ENCODE results near the gene COL23A1. TPM values are rescaled to one million over a fixed set of nuclear protein-coding genes. Genes with fewer than 3 reads are reported as not detected.

The COL23A1 gene
- total and polyA plus RNA-seq, 2 experiments from 2014 or later: 4.8 to 8.2 TPM

DNA sequence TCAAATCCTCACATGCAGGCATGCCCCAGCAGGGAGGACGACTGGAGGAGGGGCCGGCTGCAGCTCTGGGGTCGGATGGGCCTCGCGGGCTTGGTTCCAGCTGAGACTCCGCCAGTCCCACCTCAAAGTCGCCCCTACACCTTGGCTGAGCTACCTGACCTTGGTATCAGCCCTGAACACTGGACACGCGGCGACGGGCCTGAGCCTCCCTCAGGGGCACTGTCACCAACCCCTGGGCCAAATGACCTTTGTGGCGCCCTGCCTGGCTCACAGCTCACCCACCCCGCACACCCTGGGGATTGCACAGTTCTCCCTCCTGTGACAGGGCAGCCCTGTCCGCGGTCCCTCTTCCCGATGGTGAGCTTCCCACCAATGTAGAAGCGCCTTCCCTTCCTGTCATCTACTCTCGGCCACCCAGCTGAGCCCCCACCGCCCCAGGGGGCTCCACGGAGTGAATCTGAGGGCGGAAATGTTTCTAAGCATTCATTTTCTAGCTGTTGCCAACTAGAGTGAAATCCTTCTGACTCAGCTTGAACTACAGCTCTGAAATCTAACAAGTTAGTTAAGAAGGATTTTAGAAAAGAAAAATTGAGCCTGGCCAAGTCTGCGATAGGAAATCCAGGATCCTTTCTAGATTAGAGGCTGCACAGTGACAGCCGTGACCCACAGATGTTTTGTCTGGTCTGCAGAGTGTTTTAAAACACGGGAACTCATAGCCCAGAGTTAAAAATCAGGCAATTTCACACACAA lies 218.7 kb downstream of the COL23A1 start (continued):
- TF ChIP-seq, protein P1, sequence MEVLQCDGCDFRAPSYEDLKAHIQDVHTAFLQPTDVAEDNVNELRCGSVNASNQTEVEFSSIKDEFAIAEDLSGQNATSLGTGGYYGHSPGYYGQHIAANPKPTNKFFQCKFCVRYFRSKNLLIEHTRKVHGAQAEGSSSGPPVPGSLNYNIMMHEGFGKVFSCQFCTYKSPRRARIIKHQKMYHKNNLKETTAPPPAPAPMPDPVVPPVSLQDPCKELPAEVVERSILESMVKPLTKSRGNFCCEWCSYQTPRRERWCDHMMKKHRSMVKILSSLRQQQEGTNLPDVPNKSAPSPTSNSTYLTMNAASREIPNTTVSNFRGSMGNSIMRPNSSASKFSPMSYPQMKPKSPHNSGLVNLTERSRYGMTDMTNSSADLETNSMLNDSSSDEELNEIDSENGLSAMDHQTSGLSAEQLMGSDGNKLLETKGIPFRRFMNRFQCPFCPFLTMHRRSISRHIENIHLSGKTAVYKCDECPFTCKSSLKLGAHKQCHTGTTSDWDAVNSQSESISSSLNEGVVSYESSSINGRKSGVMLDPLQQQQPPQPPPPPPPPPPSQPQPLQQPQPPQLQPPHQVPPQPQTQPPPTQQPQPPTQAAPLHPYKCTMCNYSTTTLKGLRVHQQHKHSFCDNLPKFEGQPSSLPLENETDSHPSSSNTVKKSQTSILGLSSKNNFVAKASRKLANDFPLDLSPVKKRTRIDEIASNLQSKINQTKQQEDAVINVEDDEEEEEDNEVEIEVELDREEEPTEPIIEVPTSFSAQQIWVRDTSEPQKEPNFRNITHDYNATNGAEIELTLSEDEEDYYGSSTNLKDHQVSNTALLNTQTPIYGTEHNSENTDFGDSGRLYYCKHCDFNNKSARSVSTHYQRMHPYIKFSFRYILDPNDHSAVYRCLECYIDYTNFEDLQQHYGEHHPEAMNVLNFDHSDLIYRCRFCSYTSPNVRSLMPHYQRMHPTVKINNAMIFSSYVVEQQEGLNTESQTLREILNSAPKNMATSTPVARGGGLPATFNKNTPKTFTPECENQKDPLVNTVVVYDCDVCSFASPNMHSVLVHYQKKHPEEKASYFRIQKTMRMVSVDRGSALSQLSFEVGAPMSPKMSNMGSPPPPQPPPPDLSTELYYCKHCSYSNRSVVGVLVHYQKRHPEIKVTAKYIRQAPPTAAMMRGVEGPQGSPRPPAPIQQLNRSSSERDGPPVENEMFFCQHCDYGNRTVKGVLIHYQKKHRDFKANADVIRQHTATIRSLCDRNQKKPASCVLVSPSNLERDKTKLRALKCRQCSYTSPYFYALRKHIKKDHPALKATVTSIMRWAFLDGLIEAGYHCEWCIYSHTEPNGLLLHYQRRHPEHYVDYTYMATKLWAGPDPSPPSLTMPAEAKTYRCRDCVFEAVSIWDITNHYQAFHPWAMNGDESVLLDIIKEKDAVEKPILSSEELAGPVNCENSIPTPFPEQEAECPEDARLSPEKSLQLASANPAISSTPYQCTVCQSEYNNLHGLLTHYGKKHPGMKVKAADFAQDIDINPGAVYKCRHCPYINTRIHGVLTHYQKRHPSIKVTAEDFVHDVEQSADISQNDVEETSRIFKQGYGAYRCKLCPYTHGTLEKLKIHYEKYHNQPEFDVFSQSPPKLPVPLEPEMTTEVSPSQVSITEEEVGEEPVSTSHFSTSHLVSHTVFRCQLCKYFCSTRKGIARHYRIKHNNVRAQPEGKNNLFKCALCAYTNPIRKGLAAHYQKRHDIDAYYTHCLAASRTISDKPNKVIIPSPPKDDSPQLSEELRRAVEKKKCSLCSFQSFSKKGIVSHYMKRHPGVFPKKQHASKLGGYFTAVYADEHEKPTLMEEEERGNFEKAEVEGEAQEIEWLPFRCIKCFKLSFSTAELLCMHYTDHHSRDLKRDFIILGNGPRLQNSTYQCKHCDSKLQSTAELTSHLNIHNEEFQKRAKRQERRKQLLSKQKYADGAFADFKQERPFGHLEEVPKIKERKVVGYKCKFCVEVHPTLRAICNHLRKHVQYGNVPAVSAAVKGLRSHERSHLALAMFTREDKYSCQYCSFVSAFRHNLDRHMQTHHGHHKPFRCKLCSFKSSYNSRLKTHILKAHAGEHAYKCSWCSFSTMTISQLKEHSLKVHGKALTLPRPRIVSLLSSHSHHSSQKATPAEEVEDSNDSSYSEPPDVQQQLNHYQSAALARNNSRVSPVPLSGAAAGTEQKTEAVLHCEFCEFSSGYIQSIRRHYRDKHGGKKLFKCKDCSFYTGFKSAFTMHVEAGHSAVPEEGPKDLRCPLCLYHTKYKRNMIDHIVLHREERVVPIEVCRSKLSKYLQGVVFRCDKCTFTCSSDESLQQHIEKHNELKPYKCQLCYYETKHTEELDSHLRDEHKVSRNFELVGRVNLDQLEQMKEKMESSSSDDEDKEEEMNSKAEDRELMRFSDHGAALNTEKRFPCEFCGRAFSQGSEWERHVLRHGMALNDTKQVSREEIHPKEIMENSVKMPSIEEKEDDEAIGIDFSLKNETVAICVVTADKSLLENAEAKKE (CRISPR knock-in tag; IDR thresholded peaks at IDR 0.05): no peak
- TF ChIP-seq EZH2phosphoT487 (IDR thresholded peaks at IDR 0.05; ENCODE audit: unreplicated experiment) (no peak), EZH2 (IDR thresholded peaks at IDR 0.05; ENCODE audit: low read depth, unreplicated experiment) (no peak)

GRCh38 chr5:178370102-178370501 lies 220.1 kb downstream of the COL23A1 start:
- no peaks in the 10 kb centered on the region for H3F3A ChIP-seq (replicated peaks; ENCODE audit: low read depth)
- no peak overlapping the region for H3K4me3 Mint-ChIP-seq
- H3K4me1 Mint-ChIP-seq: peaks cover 10% of the 10 kb centered on the region
- H3K27me3 Mint-ChIP-seq (ENCODE audit: insufficient read depth, low read depth, poor library complexity): peaks cover 19% of the 10 kb centered on the region
- DNase-seq (ENCODE audit: low spot score): no peak
- no peak overlapping the region for H3K27ac Mint-ChIP-seq
- H3K27ac ChIP-seq (ENCODE audit: low read depth): no peak overlapping the region
- H3K9me3 Mint-ChIP-seq: peaks cover 19% of the 10 kb centered on the region
- H2AFZ ChIP-seq: no peak overlapping the region
- H3K36me3 ChIP-seq (ENCODE audit: insufficient read depth): no peaks in the 10 kb centered on the region
- H4K20me1 ChIP-seq (replicated peaks; ENCODE audit: insufficient read depth): no peaks in the 10 kb centered on the region
- H3K9me2 ChIP-seq (ENCODE audit: insufficient read depth): no peaks in the 10 kb centered on the region
- no peaks in the 10 kb centered on the region for H3K27me3 ChIP-seq (ENCODE audit: insufficient read depth)
- peaks cover 15% of the 10 kb centered on the region for H3K36me3 Mint-ChIP-seq (ENCODE audit: low read depth)
- H3K4me3 ChIP-seq: no peak overlapping the region
- H3K79me2 ChIP-seq (replicated peaks; ENCODE audit: insufficient read depth): no peaks in the 10 kb centered on the region
- no peaks in the 10 kb centered on the region for H3K4me1 ChIP-seq (ENCODE audit: insufficient read depth)
- ATAC-seq: no peak
- H3K4me2 ChIP-seq: no peak overlapping the region
- TF ChIP-seq CREB1 (CRISPR knock-in tag; IDR thresholded peaks at IDR 0.05; ENCODE audit: low read depth) (no peak), JUNB (IDR thresholded peaks at IDR 0.05; ENCODE audit: unreplicated experiment) (no peak), EZH2phosphoT487 (IDR thresholded peaks at IDR 0.05; ENCODE audit: unreplicated experiment) (no peak), STAT1 (IDR thresholded peaks at IDR 0.05; ENCODE audit: unreplicated experiment) (no peak), ZNF331 (CRISPR knock-in tag; IDR thresholded peaks at IDR 0.05; ENCODE audit: low read depth) (no peak), POLR2AphosphoS5 (IDR thresholded peaks at IDR 0.05; ENCODE audit: low read depth) (no peak), EZH2 (IDR thresholded peaks at IDR 0.05; ENCODE audit: low read depth, unreplicated experiment) (no peak), NANOG (IDR thresholded peaks at IDR 0.05; ENCODE audit: borderline replicate concordance) (no peak)
- TF ChIP-seq, protein P2, sequence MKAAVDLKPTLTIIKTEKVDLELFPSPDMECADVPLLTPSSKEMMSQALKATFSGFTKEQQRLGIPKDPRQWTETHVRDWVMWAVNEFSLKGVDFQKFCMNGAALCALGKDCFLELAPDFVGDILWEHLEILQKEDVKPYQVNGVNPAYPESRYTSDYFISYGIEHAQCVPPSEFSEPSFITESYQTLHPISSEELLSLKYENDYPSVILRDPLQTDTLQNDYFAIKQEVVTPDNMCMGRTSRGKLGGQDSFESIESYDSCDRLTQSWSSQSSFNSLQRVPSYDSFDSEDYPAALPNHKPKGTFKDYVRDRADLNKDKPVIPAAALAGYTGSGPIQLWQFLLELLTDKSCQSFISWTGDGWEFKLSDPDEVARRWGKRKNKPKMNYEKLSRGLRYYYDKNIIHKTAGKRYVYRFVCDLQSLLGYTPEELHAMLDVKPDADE (IDR thresholded peaks at IDR 0.05): no peak
- TF ChIP-seq, protein P3, sequence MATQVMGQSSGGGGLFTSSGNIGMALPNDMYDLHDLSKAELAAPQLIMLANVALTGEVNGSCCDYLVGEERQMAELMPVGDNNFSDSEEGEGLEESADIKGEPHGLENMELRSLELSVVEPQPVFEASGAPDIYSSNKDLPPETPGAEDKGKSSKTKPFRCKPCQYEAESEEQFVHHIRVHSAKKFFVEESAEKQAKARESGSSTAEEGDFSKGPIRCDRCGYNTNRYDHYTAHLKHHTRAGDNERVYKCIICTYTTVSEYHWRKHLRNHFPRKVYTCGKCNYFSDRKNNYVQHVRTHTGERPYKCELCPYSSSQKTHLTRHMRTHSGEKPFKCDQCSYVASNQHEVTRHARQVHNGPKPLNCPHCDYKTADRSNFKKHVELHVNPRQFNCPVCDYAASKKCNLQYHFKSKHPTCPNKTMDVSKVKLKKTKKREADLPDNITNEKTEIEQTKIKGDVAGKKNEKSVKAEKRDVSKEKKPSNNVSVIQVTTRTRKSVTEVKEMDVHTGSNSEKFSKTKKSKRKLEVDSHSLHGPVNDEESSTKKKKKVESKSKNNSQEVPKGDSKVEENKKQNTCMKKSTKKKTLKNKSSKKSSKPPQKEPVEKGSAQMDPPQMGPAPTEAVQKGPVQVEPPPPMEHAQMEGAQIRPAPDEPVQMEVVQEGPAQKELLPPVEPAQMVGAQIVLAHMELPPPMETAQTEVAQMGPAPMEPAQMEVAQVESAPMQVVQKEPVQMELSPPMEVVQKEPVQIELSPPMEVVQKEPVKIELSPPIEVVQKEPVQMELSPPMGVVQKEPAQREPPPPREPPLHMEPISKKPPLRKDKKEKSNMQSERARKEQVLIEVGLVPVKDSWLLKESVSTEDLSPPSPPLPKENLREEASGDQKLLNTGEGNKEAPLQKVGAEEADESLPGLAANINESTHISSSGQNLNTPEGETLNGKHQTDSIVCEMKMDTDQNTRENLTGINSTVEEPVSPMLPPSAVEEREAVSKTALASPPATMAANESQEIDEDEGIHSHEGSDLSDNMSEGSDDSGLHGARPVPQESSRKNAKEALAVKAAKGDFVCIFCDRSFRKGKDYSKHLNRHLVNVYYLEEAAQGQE (IDR thresholded peaks at IDR 0.05; ENCODE audit: unreplicated experiment): no peak
- TF ChIP-seq, protein P4, sequence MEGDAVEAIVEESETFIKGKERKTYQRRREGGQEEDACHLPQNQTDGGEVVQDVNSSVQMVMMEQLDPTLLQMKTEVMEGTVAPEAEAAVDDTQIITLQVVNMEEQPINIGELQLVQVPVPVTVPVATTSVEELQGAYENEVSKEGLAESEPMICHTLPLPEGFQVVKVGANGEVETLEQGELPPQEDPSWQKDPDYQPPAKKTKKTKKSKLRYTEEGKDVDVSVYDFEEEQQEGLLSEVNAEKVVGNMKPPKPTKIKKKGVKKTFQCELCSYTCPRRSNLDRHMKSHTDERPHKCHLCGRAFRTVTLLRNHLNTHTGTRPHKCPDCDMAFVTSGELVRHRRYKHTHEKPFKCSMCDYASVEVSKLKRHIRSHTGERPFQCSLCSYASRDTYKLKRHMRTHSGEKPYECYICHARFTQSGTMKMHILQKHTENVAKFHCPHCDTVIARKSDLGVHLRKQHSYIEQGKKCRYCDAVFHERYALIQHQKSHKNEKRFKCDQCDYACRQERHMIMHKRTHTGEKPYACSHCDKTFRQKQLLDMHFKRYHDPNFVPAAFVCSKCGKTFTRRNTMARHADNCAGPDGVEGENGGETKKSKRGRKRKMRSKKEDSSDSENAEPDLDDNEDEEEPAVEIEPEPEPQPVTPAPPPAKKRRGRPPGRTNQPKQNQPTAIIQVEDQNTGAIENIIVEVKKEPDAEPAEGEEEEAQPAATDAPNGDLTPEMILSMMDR (conservative IDR thresholded peaks at IDR 0.05; ENCODE audit: low read depth in 2 of 2): no peak

Data from GM23338 (cell line).